Measurements from ENCODE around the gene MOAP1. TPM values are rescaled to one million over a fixed set of nuclear protein-coding genes. Genes with fewer than 3 reads are reported as not detected.
"Not testable (repeated sequence)": the region's sequence is repeated elsewhere in the genome, so short reads cannot be mapped to it uniquely, and the experiment has no call there.

The MOAP1 gene
- total RNA-seq, 1 donor from 2014 or later: 61.1 TPM

- no peak for DNase-seq
Measured at GRCh38 chr14:93142854-93143652, 41.6 kb downstream of the MOAP1 start.

GRCh38 chr14:93137864-93138263, 46.8 kb downstream of the MOAP1 start:
- intact Hi-C loops (cut with micrococcal nuclease): loop anchor here (5.0 kb wide), 1 partner anchor 186 kb away; no protein-coding TSS in a partner anchor
- peak; percentile 63 for DNase-seq
- H3K27ac ChIP-seq (replicated peaks): no peak overlapping the region
- H3K4me1 ChIP-seq: peaks cover 24% of the 10 kb centered on the region
- no peaks in the 10 kb centered on the region for H3K36me3 ChIP-seq
- H3K9me3 ChIP-seq (replicated peaks): no peaks in the 10 kb centered on the region
- H3K4me3 ChIP-seq: no peak overlapping the region
- no peaks in the 10 kb centered on the region for H3K27me3 ChIP-seq (ENCODE audit: low read depth)
- TF ChIP-seq CTCF (IDR thresholded peaks at IDR 0.05; ENCODE audit: borderline replicate concordance): peak; percentile 45

More at GRCh38 chr14:93142854-93143652, 41.6 kb downstream of the MOAP1 start:
- H3K27ac ChIP-seq (replicated peaks): no peak overlapping the region
- no peak for TF ChIP-seq CTCF (IDR thresholded peaks at IDR 0.05; ENCODE audit: borderline replicate concordance)
- no peaks in the 10 kb centered on the region for H3K9me3 ChIP-seq (replicated peaks)
- H3K4me1 ChIP-seq: peaks cover 10% of the 10 kb centered on the region
- intact Hi-C loops (cut with micrococcal nuclease): no loop called here
- no peaks in the 10 kb centered on the region for H3K27me3 ChIP-seq (ENCODE audit: low read depth)
- no peak overlapping the region for H3K4me3 ChIP-seq
- no peaks in the 10 kb centered on the region for H3K36me3 ChIP-seq

- intact Hi-C loops (cut with micrococcal nuclease): loop anchor here (5.0 kb wide), 1 partner anchor 184 kb away; no protein-coding TSS in a partner anchor
- H3K27ac ChIP-seq (replicated peaks); H3K36me3 ChIP-seq; DNase-seq; H3K4me3 ChIP-seq; H3K9me3 ChIP-seq (replicated peaks); H3K27me3 ChIP-seq (ENCODE audit: low read depth): not testable (repeated sequence)
- H3K4me1 ChIP-seq: peaks cover 24% of the 10 kb centered on the region
Measured at GRCh38 chr14:93136508-93136907, 48.2 kb downstream of the MOAP1 start.

- Histone ChIP-seq H3K36me3 (no peaks in the 10 kb centered on the region), H3K4me1 (peaks cover 24% of the 10 kb centered on the region), H3K27me3 (ENCODE audit: low read depth) (no peaks in the 10 kb centered on the region), H3K9me3 (replicated peaks) (no peaks in the 10 kb centered on the region), H3K27ac (replicated peaks) (peak overlapping the region; percentile 32), H3K4me3 (no peak overlapping the region)
- DNase-seq: no peak
- TF ChIP-seq CTCF (IDR thresholded peaks at IDR 0.05; ENCODE audit: borderline replicate concordance): no peak
- intact Hi-C loops (cut with micrococcal nuclease): loop anchor here (5.0 kb wide), 1 partner anchor 184 kb away; no protein-coding TSS in a partner anchor
Measured at GRCh38 chr14:93136009-93136408, 48.7 kb downstream of the MOAP1 start.

GRCh38 chr14:93135399-93135798, 49.3 kb downstream of the MOAP1 start:
- intact Hi-C loops (cut with micrococcal nuclease): loop anchor here (5.0 kb wide), 1 partner anchor 183 kb away; no protein-coding TSS in a partner anchor
- DNase-seq: no peak

More at GRCh38 chr14:93135399-93135798, 49.3 kb downstream of the MOAP1 start:
- Histone ChIP-seq H3K27ac (replicated peaks) (peak overlapping the region; percentile 32), H3K27me3 (ENCODE audit: low read depth) (no peaks in the 10 kb centered on the region), H3K36me3 (no peaks in the 10 kb centered on the region), H3K9me3 (replicated peaks) (no peaks in the 10 kb centered on the region), H3K4me1 (peaks cover 24% of the 10 kb centered on the region), H3K4me3 (no peak overlapping the region)
- TF ChIP-seq CTCF (IDR thresholded peaks at IDR 0.05; ENCODE audit: borderline replicate concordance): no peak
